Osteoblast (primary cell): ENCODE results near the gene INO80. TPM values are rescaled to one million over a fixed set of nuclear protein-coding genes. Genes with fewer than 3 reads are reported as not detected.
A peak's percentile ranks its signal among the peaks of the same experiment; 100 is the strongest.

Source experiments
- DNase-seq: peaks from one replicate; pipeline ENCODE4 v3.0.0; 2011; ENCODE audit warnings: low spot score, mixed read lengths; ENCODE audit not compliant: insufficient read length; ENCODE audit errors: missing footprints
- H2AFZ ChIP-seq: 2 replicates; pipeline ENCODE4 v1.6.0; 2011; ENCODE audit warnings: mild to moderate bottlenecking, low read length
- H3K27ac ChIP-seq: 2 replicates; pipeline ENCODE4 v1.5.1; 2011; ENCODE audit warnings: mild to moderate bottlenecking, low read depth, low read length, moderate library complexity
- H3K27me3 ChIP-seq: 2 replicates; pipeline ENCODE4 v1.6.0; 2012; ENCODE audit warnings: mild to moderate bottlenecking, control low read depth, inconsistent platforms, low read length, moderate library complexity; ENCODE audit not compliant: insufficient read depth
- H3K36me3 ChIP-seq: 2 replicates; pipeline ENCODE4 v1.5.1; 2011; ENCODE audit warnings: mild to moderate bottlenecking, low read length, control low read depth, moderate library complexity; ENCODE audit not compliant: insufficient read depth
- H3K4me1 ChIP-seq: 2 replicates; pipeline ENCODE4 v1.5.1; 2011; ENCODE audit warnings: mild to moderate bottlenecking, low read length, control low read depth, moderate library complexity; ENCODE audit not compliant: insufficient read depth
- H3K4me2 ChIP-seq: 2 replicates; pipeline ENCODE4 v1.6.0; 2011; ENCODE audit warnings: mild to moderate bottlenecking, low read length; ENCODE audit not compliant: insufficient read depth
- H3K4me3 ChIP-seq: fragments of 200-600 bp; sonication (generic); 3 replicates; pipeline ENCODE4 v1.5.1; 2012; ENCODE audit warnings: mild to moderate bottlenecking, low read length, inconsistent platforms; ENCODE audit not compliant: insufficient read depth
- H3K79me2 ChIP-seq: 2 replicates; pipeline ENCODE4 v1.6.0; 2012; ENCODE audit warnings: mild to moderate bottlenecking, low read length, control low read depth, inconsistent platforms; ENCODE audit not compliant: insufficient read depth
- H3K9me3 ChIP-seq: 2 replicates; pipeline ENCODE4 v1.5.1; 2011; ENCODE audit warnings: low read depth, low read length, control low read depth
- H4K20me1 ChIP-seq: 2 replicates; pipeline ENCODE4 v1.6.0; 2012; ENCODE audit warnings: mild to moderate bottlenecking, low read length, control low read depth; ENCODE audit not compliant: insufficient read depth
- CTCF ChIP-seq: IDR thresholded peaks from 2 replicates; pipeline ENCODE4 v1.5.1; 2011; ENCODE audit warnings: mild to moderate bottlenecking, low read depth, low read length, moderate library complexity; ENCODE audit errors: extremely low read depth
- total RNA-seq: library from RNA; depleted of rRNA; stranded (reverse); fragments of >200 nt; gene quantifications from 2 replicates; pipeline ENCODE4 v1.2.3, GENCODE V29; 2012

The INO80 gene
- total RNA-seq, 1 donor, result 23.5 TPM

GRCh38 chr15:40942337-40942854, 173.7 kb downstream of the INO80 start:
- no peaks in the 10 kb centered on the region for H3K79me2 ChIP-seq
- no peak for TF ChIP-seq CTCF
- peak overlapping the region; percentile 76 for H3K4me3 ChIP-seq
- H3K4me2 ChIP-seq, result peak overlapping the region; percentile 92
- H3K27ac ChIP-seq, result peak overlapping the region; percentile 62
- H2AFZ ChIP-seq, result peak overlapping the region; percentile 96
- no peaks in the 10 kb centered on the region for H4K20me1 ChIP-seq
- H3K9me3 ChIP-seq, result no peaks in the 10 kb centered on the region
- no peaks in the 10 kb centered on the region for H3K27me3 ChIP-seq
- H3K36me3 ChIP-seq, result no peaks in the 10 kb centered on the region
- peaks cover 13% of the 10 kb centered on the region for H3K4me1 ChIP-seq
- peak; percentile 73 for DNase-seq

GRCh38 chr15:40941528-40942336, 174.3 kb downstream of the INO80 start:
- Histone ChIP-seq H3K27me3 (no peaks in the 10 kb centered on the region), H3K4me1 (peaks cover 20% of the 10 kb centered on the region), H2AFZ (peak overlapping the region; percentile 96), H3K4me3 (peak overlapping the region; percentile 76), H3K79me2 (no peaks in the 10 kb centered on the region), H3K27ac (peak overlapping the region; percentile 62), H3K9me3 (no peaks in the 10 kb centered on the region), H3K4me2 (peak overlapping the region; percentile 92), H3K36me3 (no peaks in the 10 kb centered on the region), H4K20me1 (no peaks in the 10 kb centered on the region)
- peak; percentile 34 for TF ChIP-seq CTCF
- DNase-seq, result peak; percentile 100

GRCh38 chr15:40941068-40941527, 175.0 kb downstream of the INO80 start:
- H3K4me2 ChIP-seq, result peak overlapping the region; percentile 92
- H3K36me3 ChIP-seq, result no peaks in the 10 kb centered on the region
- H2AFZ ChIP-seq, result peak overlapping the region; percentile 89
- no peaks in the 10 kb centered on the region for H3K9me3 ChIP-seq
- no peak for DNase-seq
- peak overlapping the region; percentile 76 for H3K4me3 ChIP-seq
- H3K27me3 ChIP-seq, result no peaks in the 10 kb centered on the region
- no peak for TF ChIP-seq CTCF
- peaks cover 22% of the 10 kb centered on the region for H3K4me1 ChIP-seq
- H3K79me2 ChIP-seq, result no peaks in the 10 kb centered on the region
- no peaks in the 10 kb centered on the region for H4K20me1 ChIP-seq
- H3K27ac ChIP-seq, result peak overlapping the region; percentile 53

GRCh38 chr15:40940296-40940801, 175.7 kb downstream of the INO80 start:
- Histone ChIP-seq H3K9me3 (no peaks in the 10 kb centered on the region), H3K4me1 (peaks cover 22% of the 10 kb centered on the region), H3K27ac (no peak overlapping the region)

More at GRCh38 chr15:40940296-40940801, 175.7 kb downstream of the INO80 start:
- Histone ChIP-seq H2AFZ (peak overlapping the region; percentile 66), H3K27me3 (no peaks in the 10 kb centered on the region), H3K4me2 (no peak overlapping the region), H3K36me3 (no peaks in the 10 kb centered on the region), H3K4me3 (no peak overlapping the region), H3K79me2 (no peaks in the 10 kb centered on the region), H4K20me1 (no peaks in the 10 kb centered on the region)
- peak; percentile 79 for DNase-seq
- TF ChIP-seq CTCF, result no peak
